DMS53 treated with DMSO at 0.1 percent for 48 hours (cell line): Measurements from ENCODE around the gene FGF21.
"Not testable (repeated sequence)": the region's sequence is repeated elsewhere in the genome, so short reads cannot be mapped to it uniquely, and the experiment has no call there.

ENCODE experiments used
- DNase-seq: peaks from one replicate; lab custom pipeline; 2025; ENCODE audit not compliant: unreplicated experiment; lab: John Stamatoyannopoulos, UW

Gene FGF21, protein sequence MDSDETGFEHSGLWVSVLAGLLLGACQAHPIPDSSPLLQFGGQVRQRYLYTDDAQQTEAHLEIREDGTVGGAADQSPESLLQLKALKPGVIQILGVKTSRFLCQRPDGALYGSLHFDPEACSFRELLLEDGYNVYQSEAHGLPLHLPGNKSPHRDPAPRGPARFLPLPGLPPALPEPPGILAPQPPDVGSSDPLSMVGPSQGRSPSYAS

DNA sequence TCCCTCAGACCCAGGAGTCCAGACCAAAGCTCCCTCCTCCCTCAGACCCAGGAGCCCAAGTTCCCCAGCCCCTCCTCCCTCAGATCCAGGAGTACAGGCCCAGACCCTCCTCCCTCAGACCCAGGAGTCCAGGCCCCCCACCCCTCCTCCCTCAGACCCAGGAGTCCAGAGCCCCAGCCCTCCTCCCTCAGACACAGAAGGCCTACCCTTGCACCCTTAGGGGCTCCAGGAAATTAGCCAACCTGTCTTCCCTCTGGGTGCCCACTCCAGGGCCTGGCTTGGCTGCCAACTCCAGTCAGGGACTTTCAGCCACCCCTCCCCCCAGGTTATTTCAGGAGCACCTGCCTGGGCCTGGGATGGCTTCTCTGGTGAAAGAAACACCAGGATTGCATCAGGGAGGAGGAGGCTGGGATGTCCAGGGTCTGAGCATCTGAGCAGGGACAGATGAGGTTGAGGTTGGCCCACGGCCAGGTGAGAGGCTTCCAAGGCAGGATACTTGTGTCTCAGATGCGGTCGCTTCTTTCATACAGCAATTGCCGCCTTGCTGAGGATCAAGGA is at the start of gene FGF21:
Gene FGF21 (plus strand): TSS at position 441 of the 558 bp plus-strand sequence. CDS start 713 bp downstream, outside the sequence.
- DNase-seq, result peak; percentile 62

DNA sequence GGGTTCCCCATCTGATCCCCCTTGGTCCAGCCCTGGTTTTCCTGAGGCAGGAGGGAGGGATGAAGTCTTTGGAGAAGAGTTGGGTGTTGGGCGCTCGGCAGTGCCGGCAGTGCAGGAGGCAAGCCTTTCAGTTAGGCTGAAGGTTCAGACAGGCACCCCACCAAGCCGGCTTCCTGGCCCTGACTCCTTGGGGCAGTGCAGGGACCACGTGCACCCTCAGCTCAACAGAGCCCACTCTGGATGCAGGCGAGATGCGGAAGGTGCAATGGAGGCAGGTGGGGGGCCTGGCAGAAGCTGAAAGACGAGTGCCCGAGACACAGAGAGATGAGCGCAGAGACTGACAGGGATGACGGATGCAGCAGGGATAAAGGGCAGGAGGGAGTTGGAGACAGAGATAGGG is 46.9 kb upstream of the FGF21 start:
- no peak for DNase-seq

DNA sequence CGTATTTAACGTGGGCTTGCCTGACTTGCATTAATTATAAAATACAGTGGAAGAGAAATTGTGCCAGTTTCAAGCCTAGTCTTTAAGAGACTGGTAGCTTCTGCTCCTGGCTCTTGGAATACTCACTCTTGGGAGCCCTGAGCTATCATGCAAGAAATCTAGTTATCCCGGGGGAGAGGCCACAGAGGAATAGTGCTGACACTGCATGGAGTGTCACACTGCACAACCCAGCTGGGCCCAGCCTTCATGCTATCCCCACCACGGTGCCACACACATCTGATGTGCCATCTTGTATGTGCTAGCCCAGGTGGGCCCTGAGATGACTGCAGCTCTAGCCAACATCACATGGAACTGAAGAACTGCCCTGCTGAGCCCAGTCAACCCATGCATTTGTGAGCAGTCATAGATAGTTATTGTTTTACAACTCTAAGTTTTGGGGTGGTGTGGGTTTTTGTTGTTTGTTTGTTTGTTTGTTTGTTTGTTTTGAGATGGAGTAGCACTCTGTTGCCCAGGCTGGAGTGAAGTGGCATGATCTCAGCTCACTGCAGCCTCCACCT is 44.1 kb upstream of the FGF21 start:
- DNase-seq, result no peak

DNA sequence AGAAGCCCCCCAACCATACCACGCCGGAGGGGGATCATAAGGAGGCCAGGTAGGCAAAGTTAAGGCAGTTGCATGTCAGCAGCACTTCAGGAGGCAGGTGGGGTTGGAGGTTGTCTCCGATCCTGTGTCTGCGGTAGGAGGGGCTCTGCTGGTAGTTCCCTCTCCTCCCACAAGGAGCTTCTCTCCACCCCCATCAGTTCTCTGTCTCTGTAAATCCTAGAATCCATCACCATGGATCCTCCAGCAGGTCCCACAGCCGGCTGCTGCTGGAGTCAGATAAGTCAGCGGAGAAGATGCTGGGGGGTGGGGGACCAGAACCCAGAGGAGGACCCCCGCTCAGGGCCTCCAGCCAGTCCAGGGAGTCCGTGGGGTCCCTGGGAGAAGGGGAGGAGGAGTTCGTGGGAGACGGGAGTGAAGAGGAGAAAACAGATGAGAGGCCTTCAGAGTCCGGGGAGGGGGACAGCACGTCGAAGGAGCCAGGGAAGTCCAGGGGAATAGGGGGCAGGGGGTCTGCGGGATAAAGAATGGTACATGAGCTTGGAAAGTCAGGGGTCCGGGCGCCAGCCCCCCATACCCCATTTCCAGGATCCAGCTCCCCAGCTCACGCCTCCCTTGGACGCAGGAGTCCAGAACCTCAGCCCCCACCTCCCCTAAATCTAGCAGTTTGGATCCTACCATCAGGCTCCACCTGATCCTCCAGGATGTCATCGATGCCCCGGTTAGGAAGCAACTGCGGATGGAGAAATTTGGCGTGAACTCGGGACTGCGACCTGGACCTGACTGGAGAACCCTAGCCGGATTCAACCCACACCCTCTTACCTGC is 42.1 kb upstream of the FGF21 start:
- no peak for DNase-seq

DNA sequence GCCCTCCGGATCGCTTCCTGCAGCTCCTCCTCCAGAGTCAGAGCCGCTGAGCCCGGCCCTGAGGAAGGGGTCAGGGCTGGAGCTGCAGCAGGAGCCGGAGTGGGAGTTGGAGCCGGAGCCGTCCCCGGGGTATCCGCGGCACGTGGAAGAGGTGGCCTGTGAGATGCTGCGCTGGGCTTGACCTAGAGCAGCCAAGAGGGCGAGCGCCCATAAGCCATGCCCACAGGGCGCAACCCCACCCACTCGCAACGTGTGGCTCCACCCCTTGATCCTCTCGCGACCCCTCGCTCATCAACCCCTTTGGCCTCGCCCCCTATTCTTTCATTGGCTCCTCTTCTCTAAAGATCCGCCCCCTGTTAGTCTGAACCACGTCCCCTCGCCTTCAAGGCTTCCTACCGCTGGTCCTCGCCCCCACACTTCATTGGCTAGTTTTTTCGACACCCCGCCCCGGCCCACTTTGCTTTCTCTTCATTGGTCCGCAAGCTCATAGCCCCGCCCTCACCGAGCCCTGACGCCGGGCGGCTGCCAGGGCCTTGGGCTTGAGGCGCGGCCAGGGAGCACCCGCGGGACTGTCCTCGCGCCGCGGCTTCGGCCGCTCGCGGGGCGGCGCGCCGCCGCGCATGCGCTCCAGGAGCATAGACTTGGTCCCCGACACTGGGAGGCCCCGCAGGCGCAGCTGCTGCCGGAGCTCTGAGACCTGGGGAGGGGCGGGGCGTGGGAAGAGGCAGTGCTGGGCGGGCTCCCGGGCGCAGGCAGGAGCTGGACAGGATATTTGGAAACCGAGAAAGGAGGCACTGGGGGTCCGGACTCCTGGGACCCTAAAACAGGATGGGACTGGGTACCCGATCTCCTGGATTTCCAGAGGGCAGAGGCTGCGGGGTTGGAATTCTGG is 41.2 kb upstream of the FGF21 start:
- DNase-seq, result peak; percentile 99

DNA sequence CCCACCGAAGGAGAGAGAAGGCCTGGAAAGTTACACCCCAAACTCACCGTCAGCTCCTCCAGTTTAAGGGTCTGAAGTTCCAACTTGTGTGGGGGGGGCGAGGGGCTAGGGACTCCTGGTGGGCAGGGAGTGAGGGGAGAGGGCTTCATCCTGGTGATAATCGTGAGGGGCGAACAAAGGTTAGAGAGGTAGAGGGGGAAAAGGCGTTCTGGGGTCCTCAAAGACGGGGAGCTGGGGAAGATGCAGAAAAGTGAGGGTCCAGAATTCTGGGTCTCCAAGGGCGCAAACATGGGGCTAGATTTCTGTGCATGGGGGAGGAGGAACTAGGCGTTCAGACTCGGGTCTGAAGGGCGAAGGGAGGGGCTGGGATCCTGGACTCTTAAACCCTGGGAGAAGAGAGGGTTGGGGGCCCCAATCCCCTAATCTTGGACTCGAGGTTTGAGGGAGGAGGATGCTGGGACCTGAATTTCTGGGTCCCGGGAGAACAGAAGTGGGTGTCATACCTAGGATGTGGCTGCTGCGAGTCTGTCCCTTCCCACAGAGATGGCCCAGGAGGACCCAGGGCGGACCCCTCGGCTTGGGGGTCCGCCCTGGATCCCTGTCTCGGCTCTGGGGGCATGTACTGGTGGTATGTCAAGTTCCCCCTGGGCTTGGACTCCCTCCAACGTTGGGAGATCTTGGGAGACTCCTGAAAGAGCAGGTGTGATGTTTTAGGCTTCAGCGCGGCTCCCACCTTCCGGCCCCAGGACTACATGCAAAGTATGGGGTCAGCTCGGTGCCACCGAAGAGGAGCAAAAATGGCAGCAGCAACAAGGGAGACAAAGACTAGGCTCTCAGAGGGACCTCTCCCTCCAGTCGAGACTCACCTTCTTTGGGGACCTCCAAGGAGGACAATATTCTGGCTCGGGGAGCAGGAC is 40.3 kb upstream of the FGF21 start:
- no peak for DNase-seq

DNA sequence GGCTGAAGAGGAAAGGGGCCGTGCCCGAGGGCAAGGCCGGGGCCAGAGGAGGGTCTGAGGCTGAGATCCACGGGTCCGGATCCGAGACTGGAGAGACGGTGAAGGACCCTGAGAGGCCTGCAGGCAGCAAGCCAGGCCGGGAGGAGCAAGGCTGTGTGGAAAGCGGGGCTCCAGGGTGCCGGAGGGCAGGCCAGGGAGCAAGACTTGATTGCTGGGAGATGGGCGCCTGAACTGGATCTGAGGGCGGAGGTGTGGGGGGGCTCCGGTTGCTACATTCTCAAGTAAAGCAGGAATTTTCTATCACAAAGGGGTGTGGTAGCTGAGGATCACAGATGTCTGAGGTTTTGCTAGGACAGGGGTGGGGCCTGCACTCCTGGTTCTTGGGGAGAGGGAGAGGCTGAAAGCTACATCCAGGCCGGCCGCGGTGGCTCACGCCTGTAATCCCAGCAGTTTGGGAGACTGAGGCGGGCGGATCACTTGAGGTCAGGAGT is 39.6 kb upstream of the FGF21 start:
- no peak for DNase-seq

DNA sequence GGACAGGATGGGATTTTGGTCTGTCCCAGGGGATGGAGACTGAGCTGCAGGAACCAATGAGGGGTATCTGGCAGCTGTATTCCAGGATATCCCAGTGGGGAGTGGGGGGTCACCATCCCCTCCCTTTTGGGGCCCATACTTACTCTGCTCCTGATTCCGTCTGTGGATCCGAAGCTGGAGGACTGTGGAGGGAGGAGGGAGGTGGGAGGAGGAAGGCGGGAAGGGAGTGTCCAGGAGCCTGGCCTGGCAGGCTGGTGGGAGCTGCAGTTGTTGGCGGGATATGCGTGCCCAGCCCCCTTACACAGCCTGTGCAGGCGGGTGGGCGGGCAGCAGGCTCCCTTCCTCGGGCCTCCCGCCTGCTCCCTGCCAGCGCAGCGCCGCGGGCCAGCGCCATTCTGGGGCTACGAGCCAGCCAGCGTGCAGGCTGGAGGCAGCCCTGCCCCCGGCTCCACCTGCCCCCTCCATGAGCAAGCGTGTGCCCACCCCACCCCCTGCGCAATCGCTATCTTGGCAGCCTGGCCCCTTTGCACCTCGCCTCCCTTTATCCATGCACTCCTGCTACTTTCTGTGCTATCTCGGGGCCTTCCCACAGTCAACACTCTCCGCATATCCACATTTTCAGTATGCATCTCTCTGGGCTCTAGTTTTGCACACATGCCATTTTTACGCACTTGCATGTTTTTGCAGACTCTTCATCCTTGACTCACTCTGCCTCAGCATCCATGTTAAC is 38.6 kb upstream of the FGF21 start:
- DNase-seq, result no peak

DNA sequence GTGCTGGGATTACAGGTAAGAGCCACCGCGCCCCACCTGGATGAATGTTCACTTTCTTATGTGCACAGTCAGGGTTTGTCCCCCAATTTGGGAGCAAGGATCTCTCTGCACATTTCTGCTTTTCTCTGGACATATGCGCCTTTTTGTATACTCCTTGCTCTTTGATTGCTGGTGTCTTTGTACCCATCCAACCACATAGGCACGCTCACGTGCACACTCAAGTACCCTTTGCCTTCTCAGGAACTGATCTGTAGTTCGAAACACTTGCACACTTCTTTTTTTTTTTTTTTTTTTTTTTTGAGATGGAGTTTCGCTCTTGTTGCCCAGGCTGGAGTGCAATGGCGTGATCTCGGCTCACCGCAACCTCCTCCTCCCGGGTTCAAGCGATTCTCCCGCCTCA is 37.2 kb upstream of the FGF21 start:
- DNase-seq, result not testable (repeated sequence)

DNA sequence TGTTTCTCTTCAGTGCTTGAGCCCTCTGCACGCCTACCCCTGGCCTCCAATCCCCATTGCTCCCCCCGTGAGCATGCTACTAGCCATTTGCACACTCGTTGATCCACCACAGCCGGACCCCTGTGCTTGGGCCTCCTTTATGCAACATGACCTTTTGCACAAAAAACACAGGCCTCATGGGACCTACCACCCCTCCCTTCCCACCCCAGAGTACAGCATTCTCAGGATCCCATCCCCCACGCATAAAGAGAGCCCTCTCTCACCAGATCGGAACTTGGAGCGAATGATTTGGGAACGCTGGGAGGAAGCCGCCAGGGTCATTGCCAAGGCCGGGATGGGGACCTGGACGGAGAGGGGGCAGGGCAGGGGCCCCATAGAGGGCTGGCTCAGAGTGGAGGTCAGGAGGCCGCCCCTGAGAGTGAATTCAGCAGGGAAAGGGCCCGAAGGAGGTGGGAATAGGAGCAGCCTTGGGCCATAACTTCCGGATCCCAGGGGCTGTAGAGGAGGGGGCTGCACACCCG is 36.6 kb upstream of the FGF21 start:
- DNase-seq, result no peak

DNA sequence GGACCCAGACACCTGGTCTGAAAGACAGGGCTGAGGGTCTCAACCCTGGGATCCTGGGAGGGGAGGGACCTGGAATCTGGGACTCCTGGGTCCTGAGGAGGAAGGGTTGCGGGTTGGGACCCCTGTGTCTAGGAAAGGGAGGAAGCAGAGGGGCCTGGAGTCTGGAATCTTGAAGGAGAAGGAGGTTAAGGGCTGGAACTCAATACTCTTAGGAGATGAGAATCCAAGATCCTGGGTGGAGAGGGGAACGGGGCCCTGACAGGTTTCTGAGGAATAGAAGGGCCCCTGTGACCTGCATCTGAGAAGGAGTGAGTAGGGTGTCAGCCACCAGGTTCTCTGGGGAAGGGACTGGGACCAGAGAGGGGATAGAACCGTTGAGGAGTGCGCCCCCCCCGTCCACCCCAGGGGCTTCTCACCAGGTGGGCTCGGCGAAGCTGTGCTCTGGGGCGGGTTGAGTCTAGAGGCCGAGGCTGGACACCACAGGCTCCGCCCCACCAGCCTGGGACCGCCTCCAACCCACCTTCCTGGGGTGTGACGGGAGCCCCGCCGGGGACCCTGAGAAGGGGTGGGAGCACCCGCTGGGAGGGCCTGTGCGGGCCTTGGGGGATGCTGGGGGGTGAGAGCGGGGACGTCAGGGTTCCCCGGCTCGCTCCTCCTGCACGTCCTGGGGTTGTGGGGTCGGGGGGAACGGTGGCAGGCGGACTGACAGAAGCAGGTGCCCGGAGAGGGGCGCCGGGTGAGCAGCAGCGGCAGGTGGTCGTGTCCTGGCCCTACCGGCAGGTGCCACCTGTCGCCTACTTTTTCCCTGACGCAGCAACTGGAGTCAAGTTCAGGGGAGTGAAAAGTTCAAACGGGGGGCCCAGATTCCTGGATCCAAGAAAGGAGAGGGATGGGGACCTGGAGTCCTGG is 35.8 kb upstream of the FGF21 start, which contains the start of gene MAMSTR:
Gene MAMSTR (minus strand): TSS at position 463 of the 909 bp plus-strand sequence. CDS start 694 bp downstream, outside the sequence.
- no peak for DNase-seq

DNA sequence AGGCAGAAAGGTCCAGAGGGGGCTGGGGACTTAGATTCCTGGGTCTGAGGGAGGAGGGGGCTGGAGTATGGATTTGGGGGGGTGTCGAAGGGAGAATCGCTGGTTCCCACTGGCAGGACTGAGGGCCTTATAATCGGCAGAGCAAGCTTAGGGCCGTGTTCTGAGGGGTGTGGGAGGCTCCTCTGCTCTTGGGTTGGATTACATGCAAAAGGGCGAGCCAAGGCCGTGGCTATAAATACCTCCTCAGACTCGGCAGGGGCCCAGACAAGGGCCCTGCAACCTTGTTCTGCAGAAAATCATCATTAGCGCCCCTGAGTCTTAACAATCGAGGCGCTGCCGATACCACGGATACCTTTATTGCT is 35.1 kb upstream of the FGF21 start:
- no peak for DNase-seq

DNA sequence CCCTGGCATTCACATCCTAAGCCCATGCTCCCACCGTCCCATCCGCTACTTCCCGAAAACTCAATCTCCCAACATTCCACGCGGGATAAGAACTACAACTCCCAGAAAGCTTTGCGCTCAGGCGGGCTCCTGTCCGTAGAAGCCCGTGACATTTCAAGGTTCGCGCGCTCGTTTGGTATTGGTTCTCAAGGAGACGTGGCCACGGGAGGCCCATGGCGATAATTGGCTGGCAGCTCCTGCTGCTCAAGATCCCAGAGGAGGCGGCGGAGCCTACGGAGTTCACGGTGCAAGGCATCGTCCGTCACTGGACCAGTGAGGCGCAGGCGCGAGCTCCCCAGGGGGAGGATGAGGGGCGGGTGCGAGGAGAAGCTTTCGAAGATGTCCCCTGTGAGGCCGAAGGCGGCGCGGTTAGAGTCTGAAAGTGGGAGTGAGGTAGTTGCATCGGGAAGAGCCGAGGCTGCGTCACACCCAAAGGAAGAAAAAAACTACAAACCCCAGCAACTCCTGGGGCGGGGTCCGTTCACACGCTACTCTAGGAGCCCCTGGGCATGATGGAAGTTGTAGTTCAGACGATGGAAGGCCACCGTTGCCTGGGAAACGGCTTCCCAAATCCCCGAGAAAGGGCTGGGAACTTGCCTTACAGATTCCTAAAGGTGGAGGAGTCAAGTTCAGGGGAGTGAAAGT is 34.6 kb upstream of the FGF21 start:
- peak; percentile 97 for DNase-seq

DNA sequence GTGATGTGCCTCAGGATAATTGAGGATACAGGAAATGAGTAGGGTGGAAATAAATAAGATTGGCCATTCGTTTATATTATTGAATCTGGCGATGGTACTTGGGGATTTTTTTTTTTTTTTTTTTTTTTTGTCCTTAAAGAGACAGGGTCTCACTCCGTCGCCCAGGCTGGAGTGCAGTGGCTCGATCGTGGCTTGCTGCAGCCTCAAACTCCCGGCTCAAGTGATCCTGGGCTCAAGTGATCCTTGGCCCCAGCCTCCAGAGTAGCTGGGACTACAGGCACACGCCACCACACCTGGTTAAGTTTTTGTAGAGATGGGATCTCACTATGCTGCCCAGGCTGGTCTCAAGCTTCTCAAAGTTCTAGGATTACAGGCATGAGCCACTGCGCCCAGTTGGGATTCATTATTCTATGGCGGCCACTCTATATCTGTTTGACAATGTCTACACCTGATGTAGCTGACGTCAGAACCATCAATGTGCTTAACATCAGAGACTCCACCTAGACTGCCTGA is 33.1 kb upstream of the FGF21 start:
- DNase-seq, result no peak

DNA sequence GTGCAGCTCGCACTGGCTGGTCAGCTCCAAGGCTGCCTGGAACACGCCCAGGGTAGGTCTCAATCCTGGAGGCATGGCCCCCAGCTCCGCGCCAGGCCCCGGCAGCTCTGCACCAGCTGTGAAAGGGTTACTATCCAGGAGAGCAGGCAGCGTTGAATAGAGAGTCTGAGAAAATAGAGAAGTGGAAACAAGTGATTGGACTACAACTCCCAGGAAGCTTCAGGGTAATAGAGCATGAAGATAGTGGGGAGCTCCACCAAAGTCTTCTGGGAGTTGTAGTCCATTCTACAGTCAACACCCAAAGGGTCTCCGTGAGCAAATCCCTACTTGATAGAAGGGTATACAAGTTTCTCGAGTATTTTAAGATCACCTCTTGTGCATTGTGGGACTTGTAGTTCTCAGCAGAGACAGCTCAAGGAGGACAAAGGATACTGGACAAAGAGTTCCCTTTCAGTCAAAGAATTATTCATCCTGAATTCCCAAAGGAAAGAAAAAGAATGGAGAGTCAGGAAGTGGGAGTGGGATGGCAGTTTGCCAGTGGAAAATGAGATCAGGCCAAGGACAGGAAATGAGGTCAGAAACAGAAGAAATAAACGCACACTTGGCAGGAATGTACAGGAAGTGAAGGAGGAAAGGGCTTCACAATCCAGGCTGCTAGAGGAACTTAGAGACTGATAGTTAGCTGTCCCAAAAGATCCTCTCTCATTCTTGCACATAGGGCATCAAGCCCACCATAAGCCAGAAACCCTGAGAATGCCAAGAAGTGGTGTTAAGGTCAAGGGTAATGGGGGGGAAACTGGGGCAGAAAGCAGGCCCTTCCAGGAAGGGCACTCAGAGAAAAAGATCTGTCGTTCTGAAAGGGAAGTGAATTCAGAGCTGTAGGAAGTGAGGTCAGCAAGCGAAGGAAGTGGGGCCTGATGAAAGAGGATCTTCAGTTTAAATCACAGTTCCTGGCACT is 30.2 kb upstream of the FGF21 start:
- DNase-seq, result peak; percentile 47

DNA sequence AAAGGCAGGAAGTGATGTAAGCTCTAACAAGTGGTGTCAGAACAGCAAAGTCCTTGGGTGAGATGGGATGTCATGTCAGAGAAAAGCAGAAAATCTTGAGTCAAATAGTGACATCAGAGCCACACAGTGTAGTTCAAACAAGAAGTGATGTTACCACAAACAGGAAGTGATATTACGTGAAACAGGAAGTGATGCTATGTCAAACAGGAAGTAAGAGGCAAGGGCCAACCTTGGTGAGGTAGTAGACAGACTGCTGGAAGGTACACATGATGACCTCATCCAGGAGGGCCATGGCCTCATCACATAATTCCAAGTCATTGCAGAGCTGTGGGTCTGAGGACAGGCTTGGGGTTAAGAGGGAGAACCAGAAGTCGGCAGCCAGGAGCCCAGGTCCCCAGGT is 28.8 kb upstream of the FGF21 start:
- DNase-seq, result no peak
